GM19193 (cell line): Measurements from ENCODE around the gene LKAAEAR1.

ENCODE experiments used
- POLR2A ChIP-seq: IDR thresholded peaks from 4 replicates; pipeline ENCODE4 v1.6.1; 2011; ENCODE audit not compliant: insufficient read depth, insufficient read length; ENCODE audit errors: extremely low read depth

The LKAAEAR1 gene

DNA sequence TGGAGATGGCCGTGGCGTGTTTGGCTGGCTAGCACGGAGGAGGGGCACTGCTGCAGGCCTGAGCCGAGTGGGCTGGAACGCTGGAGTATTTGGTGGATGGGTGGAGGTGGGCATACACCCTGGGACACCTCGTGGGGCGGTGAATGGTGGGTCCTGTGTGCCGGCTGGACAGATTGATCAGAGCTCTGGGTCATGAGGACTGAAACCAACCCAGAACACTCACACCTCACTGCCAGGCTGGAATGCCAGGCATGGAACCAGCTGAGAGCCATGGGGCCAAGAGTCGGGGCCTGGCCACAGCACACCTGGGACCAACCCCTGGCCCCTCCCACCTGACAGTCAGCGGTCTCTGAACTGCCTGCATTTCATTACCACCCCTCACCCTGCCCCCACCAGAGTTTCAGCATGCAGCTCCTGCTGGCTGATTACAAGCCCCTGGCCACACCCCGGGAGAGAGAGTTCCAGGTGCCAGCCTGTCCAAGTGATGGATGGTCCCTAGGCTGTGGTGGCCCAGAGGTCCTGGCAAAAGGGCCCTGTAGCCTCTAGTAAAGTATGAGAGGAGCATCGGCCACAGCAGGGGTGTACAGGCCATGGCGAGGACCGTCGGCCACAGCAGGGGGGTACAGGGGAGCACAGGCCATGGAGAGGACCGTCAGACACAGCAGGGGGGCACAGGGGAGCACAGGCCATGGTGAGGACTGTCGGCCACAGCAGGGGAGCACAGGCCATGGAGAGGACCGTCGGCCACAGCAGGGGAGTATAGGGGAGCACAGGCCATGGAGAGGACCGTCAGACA, 19.9 kb upstream of the LKAAEAR1 start:
- TF ChIP-seq POLR2A = no peak

DNA sequence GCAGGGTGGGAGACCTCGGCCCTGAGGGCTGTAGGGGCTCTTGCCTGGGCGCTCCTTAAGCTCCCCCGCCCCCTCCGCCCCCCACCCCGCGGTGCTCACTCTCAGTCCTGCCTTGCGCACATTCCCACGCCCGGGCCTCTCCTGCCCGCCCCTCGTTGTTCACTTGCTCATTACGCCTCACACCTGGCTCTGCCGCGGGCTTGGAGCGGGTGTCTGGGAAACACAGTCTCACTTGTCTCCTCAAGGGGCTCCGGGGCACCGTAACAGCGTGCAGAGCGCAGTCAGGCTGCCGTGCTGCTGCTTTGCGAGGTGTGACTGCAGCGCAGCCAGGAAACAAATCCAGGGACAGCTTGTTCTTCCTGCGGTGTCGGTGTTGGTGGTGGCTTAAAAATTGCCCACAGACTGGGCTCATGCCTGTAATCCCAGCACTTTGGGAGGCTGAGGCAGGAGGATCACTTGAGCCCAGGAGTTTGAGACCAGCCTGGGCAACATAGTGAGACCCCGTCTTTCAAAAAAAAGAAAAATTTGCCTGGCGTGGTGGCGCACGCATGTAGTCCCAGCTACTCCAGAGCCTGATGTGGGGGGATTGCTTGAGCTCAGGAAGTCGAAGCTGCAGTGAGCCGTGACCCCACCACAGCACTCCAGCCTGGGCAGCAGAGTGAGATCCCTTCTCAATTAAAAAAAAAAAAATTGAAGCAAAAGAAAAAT, 18.6 kb upstream of the LKAAEAR1 start:
- TF ChIP-seq POLR2A = no peak

DNA sequence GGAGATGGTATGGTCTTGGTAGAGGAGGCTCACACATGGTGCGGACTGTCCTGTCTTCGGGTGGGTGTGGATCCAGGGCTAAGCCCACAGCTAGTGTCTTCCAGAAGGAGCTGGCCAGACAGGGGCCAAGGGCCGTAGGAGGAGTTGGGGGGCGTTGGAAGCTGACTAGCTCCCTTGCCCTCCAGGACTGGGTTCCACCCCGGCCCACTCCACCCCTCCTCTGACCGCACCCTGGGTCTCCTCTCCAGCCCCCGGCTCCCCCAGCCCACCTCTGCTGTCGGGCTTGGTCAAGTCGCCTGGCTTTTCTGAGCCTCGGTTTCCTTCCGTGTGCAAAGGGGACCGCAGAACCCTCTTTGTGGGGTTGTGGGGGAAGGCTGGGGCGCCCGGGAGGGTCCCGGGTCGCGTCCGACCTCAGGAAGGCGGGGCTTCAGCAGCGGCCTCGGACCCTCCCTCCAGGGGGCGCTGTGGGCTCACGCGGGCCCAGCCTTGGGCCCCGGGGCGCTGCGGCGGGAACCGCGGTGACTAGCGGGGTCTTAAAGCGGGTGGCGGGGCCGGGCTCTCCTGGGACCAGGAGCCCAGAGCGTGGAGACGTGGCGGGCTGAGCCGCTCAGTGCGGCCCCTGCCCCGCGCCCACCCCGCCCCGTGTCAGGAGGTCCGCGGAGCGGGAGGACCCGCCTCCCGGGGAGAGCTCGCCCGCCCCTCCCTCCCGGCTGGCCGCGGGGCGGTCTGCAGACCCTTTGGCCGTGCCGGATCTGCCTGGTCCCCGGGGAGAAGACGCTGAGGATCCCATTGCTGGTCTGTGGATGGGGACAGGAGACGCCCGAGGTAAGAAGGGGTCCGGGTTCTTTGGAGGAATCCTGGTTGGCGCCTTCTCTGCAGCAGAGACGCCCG, 17.8 kb upstream of the LKAAEAR1 start:
- TF ChIP-seq POLR2A = no peak

DNA sequence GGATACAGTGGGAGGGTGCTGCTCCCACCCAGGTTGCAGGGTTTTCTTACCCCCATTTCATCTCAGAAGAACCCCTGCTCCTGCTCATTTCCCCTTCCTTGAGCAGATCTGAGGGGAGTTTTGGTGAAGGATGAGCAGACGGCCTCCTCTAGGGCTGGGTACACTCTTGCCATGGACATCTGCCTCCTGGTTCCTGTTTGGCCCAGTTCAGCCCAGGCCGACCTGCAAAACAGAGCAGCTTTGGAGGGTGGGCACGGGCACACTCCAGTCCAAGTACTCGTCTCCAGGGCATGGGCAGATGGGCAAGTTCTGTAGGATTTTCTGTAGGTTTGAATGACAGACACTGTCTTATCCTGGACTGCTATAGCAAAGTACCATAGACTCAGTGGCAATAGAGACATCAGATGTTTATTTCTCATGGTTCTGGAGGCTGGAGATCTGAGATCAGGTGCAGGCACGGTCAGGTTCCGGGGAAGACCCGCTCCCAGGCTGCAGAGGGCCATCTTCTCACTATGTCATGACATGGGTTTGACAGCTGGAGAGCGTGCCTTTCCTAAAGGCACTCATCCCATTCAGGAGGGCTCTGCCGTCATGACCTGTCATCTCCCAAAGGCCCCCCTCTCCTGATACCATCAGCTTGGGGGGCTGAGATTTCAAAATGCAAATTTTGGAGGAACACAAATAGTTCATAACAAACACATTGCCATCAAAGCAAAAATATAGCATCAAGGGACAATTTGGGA, 16.9 kb upstream of the LKAAEAR1 start:
- TF ChIP-seq POLR2A = no peak

DNA sequence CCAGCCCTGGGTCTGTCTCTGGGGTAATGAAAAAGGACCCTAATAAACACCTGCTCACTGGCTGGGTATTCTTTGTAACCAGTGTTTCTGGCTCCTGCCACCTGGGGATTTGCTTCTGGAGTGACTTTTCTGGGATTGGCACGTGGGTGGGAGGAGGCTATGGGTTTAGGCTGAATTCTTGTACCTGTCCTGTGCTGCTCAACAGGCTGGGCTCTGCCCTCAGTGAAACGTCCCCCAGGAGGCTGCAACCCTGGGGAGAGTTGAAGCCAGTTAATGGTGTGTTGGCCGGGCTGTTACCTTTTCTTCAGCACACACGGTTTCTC, 16.3 kb upstream of the LKAAEAR1 start:
- no peak for TF ChIP-seq POLR2A

DNA sequence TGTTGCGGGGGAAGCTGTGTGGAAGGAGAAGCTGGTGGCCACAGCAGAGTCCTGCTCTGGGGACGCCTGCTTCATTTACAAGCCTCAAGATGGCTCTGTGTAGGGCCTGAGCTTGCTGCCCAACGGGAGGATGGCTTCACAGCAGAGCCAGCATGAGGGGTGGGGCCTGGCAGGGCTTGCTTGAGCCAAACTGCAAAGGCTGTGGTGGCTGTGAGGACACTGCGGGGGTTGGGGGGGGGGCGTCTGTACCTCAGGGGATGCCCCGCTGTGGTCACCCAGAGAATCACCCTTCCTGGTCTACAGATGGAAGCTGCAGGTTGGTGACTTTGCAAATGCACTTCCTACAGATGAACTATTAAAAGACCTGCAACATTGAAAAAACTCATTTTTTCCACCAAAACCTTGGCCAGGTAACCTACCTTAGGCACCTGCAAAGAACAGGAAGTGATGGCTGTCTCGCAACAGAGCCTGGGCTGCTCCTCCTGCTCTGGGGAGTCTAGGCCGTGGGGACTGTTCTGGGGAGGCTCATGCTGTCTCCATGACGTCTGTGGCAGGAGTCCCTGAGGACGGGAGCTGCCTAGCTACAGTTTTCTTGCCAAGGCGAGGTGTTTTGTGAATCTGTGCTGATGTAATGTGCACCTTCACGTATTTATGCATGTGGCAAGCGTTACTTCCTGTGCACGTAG, 15.8 kb upstream of the LKAAEAR1 start:
- no peak for TF ChIP-seq POLR2A

DNA sequence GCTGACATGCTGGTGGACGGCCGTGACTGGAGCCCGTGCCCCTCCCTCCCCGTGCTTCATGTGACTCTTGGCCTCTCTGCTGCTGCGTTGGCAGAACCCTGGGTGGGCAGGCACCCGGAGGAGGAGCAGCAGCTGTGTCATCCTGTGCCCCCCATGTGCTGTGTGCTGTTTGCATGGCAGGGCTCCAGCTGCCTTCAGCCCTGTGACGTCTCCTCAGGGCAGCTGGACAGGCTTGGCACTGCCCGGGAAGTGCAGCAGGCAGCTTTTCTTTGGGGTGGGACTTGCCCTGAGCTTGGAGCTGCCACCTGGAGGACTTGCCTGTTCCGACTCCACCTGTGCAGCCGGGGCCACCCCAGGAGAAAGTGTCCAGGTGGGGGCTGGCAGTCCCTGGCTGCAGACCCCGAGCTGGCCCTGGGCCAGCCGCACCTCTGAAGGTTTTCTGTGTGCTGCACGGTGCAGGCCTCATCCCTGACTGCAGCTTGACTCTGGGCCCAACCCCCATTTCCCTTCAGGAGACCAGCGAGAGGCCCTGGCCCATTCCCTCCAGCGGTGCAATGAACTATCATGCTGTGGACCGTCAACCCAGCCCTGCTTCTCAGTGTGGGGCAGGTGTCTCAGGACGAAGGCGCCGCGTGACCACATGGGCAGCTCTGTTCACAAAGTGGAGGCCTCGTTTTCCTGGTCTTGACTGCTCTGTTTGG, 15.0 kb upstream of the LKAAEAR1 start:
- no peak for TF ChIP-seq POLR2A

DNA sequence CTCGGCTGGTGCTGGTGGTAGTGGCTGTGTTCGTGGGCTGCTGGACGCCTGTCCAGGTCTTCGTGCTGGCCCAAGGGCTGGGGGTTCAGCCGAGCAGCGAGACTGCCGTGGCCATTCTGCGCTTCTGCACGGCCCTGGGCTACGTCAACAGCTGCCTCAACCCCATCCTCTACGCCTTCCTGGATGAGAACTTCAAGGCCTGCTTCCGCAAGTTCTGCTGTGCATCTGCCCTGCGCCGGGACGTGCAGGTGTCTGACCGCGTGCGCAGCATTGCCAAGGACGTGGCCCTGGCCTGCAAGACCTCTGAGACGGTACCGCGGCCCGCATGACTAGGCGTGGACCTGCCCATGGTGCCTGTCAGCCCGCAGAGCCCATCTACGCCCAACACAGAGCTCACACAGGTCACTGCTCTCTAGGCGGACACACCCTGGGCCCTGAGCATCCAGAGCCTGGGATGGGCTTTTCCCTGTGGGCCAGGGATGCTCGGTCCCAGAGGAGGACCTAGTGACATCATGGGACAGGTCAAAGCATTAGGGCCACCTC, 14.3 kb upstream of the LKAAEAR1 start:
- no peak for TF ChIP-seq POLR2A

DNA sequence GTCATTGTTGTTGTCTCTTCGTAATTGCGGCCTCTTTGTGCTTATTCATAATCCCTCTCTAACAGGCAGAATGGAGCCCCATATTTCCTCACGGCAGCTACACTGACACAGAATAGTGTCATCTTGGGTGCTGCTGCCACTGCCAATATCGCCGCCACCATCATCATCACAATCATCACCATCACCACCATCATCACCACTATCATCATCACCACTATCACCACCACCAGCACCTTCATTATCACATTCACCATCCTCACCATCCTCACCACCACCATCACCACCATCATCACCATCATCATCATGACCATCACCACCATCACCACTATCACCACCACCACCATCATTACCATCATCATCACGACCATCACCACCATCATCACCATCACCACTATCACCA, 12.3 kb upstream of the LKAAEAR1 start:
- TF ChIP-seq POLR2A = no peak

DNA sequence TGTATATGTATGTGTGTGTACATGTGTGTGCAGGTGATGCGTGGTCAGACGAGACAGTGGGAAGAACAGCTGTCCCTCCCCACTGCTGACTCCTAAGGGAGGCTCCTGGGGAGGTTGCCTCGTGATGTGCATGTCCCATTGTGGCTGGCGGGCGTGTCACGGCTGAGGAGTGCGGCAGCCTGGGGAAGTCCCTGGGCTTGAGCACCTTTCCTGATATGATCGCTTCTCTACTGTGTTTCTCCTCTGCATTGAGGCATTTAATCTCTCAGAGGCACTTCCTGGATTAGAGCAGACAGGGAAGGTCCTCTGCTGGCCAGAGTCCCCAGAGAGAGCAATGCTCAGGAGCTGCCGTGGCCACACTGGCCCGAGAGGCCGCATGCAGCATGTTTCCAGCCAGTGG, 11.7 kb upstream of the LKAAEAR1 start:
- no peak for TF ChIP-seq POLR2A

DNA sequence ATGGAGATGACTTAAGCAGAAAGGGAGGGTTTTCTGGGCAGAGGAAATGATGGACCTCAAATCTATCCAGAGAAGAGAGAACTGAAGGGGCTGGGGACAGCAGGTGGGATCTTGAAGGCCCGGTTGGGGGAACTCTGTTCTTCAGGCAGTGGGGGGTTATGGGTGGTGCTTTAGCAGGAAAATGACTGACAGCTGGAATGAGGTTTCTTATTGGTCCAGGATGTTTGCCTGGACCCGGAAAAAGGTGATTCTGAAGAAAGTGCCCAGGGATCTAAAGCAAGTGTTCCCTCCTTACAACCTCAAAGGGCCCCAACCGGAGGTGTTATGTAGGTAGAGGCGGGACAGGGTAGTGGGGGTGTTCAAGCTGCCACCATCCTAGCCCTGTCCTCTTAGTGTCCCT, 11.3 kb upstream of the LKAAEAR1 start:
- no peak for TF ChIP-seq POLR2A

DNA sequence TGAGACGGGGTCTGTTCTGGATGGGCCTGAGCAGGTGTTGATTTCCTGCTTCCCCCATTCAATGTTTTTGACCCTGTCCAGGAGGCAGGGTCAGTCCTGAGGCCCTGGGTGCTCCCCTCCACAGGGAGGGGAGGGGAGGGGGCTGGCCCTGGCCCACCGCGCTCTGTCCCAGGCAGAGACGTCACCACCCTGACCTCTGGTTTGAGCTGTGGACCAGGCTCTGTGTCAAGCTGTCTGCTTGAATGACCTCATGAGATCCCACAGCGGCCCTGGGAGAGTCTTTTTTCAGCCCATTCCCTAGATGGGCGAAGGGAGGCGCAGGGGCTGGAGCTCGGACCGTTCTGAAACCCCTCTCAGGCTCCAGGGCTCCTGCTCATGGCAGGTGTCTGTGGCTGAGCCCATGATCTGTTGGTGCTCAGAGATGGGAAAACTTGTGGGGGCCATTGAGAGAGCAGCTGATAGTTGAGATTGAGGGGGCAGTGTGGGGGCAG, 8.9 kb upstream of the LKAAEAR1 start:
- TF ChIP-seq POLR2A = no peak
